HG02852 (cell line): Measurements from ENCODE around the gene ARNT2.
"Not testable (repeated sequence)": the region's sequence is repeated elsewhere in the genome, so short reads cannot be mapped to it uniquely, and the experiment has no call there.

Source experiments
- ATAC-seq: cut with Tn5 transposase; IDR thresholded peaks from one replicate; pipeline ENCODE4 v1.9.1; 2021; ENCODE audit warnings: mild to moderate bottlenecking, moderate library complexity; ENCODE audit not compliant: unreplicated experiment

Gene ARNT2

GRCh38 chr15:80641384-80641783 is 237.2 kb downstream of the ARNT2 start:
- no peak for ATAC-seq

GRCh38 chr15:80643431-80643951 is 239.3 kb downstream of the ARNT2 start:
- ATAC-seq = no peak

- no peak for ATAC-seq
These were observed 241.4 kb downstream of the ARNT2 start for GRCh38 chr15:80645494-80646065.

- ATAC-seq = not testable (repeated sequence)
These were observed 243.2 kb downstream of the ARNT2 start for GRCh38 chr15:80647424-80647823.
